K562 (cell line): ENCODE results near the gene RIMBP3C. TPM values are rescaled to one million over a fixed set of nuclear protein-coding genes. Genes with fewer than 3 reads are reported as not detected.

Experiments
- ATAC-seq: fragments of 200-7000 bp; cut with Tn5 transposase; 3 replicates; pipeline ENCODE4 v1.9.1; 2020; ENCODE audit warnings: moderate library complexity
- BruUV-seq: library from RNA; stranded (reverse); fragments of 400-500 nt; replicated peaks from 2 replicates; lab custom pipeline; 2021; lab: Mats Ljungman, UMichigan
- CTCF ChIA-PET: fragments of 300-600 bp; formaldehyde crosslinking; extraction: SDS; loops from one replicate; lab custom pipeline; 2021; ENCODE audit warnings: low intra/inter-chr PET ratio; lab: Yijun Ruan, JAX
- POLR2A ChIA-PET: fragments of 300-600, 350-650 bp; sonication (Branson Sonifier 250); formaldehyde crosslinking; extraction: SDS; loops from one replicate; lab custom pipeline; 2021; ENCODE audit warnings: antibody characterized with exemption, inconsistent platforms; lab: Yijun Ruan, JAX
- DNase-seq, 4 experiments: peaks; one replicate each; pipeline versions ENCODE4 v3.0.0 to v3.0.0-alpha.2; 2011 to 2018; ENCODE audit warnings: low spot score in 3 of 4, mixed read lengths in 3 of 4; ENCODE audit errors: extremely low read depth in 1 of 4
- FAIRE-seq: peaks from 2 replicates; lab custom pipeline; 2011; peaks lifted over from hg19 to GRCh38; lab: Jason Lieb, UNC
- H2AFZ ChIP-seq: 2 replicates; pipeline ENCODE4 v1.6.0; 2011; ENCODE audit warnings: low read depth, low read length, control low read depth, inconsistent platforms
- H3K27ac ChIP-seq: fragments of 200-600 bp; 3 replicates; pipeline ENCODE4 v1.8.0; 2011; ENCODE audit warnings: low read depth, mild to moderate bottlenecking, control low read depth, inconsistent platforms, low read length, moderate library complexity, mixed read lengths; ENCODE audit errors: extremely low read depth
- H3K27me3 ChIP-seq, 2 experiments: fragments of 300-600 bp in 1 of 2; 2 replicates in 1 of 2; 3 replicates in 1 of 2; pipeline versions ENCODE4 v1.6.0 to v1.8.0; 2011; ENCODE audit warnings: inconsistent platforms in 2 of 2, low read length in 2 of 2, mild to moderate bottlenecking in 1 of 2, mixed read lengths in 1 of 2, moderate library complexity in 1 of 2; ENCODE audit not compliant: control insufficient read depth in 2 of 2, insufficient read depth in 2 of 2
- H3K36me3 ChIP-seq: fragments of 300-600 bp; 3 replicates; pipeline ENCODE4 v1.8.0; 2011; ENCODE audit warnings: mild to moderate bottlenecking, low read length, inconsistent platforms; ENCODE audit not compliant: control insufficient read depth, insufficient read depth
- H3K4me1 ChIP-seq, 2 experiments: fragments of 200-600 bp in 1 of 2; replicated peaks in 1 of 2; 2 replicates in 1 of 2; 3 replicates in 1 of 2; pipeline versions ENCODE4 v1.5.1 to v1.8.0; 2011; ENCODE audit warnings: inconsistent platforms in 2 of 2, low read length in 2 of 2, mild to moderate bottlenecking in 1 of 2, mixed read lengths in 1 of 2, moderate library complexity in 1 of 2; ENCODE audit not compliant: control insufficient read depth in 2 of 2, insufficient read depth in 2 of 2
- H3K4me2 ChIP-seq: 2 replicates; pipeline ENCODE4 v1.6.1; 2011; ENCODE audit warnings: low read length, control low read depth, inconsistent platforms, mixed read lengths; ENCODE audit not compliant: insufficient read depth
- H3K4me3 ChIP-seq: fragments of 200-600 bp; sonication (generic), shearing (Covaris generic); 2 replicates; pipeline ENCODE4 v1.5.1; 2016; ENCODE audit warnings: control low read depth, inconsistent platforms
- H3K79me2 ChIP-seq: fragments of 200-600 bp; 3 replicates; pipeline ENCODE4 v1.8.0; 2011; ENCODE audit warnings: low read length, inconsistent platforms; ENCODE audit not compliant: control insufficient read depth, insufficient read depth
- H3K9ac ChIP-seq, 2 experiments: 2 replicates each; pipeline versions ENCODE4 v1.6.0 to v1.6.1; 2011; ENCODE audit warnings: low read depth in 2 of 2, low read length in 2 of 2, control low read depth in 1 of 2, inconsistent platforms in 1 of 2, mild to moderate bottlenecking in 1 of 2, mixed read lengths in 1 of 2; ENCODE audit not compliant: insufficient read depth in 1 of 2
- H3K9me1 ChIP-seq: one replicate; pipeline ENCODE4 v1.6.0; 2011; ENCODE audit warnings: inconsistent platforms, mild to moderate bottlenecking, low read length, moderate library complexity; ENCODE audit not compliant: control insufficient read depth, insufficient read depth
- H3K9me3 ChIP-seq: replicated peaks from 2 replicates; pipeline ENCODE4 v1.5.1; 2011; ENCODE audit warnings: low read depth, low read length, inconsistent platforms; ENCODE audit not compliant: control insufficient read depth, insufficient read depth
- H4K20me1 ChIP-seq: replicated peaks from 2 replicates; pipeline ENCODE4 v1.6.1; 2011; ENCODE audit warnings: low read length, inconsistent platforms, mixed read lengths; ENCODE audit not compliant: control insufficient read depth, insufficient read depth
- E2F5 ChIP-seq: sonication (generic); formaldehyde crosslinking; IDR thresholded peaks from 2 replicates; pipeline ENCODE4 v1.8.0; 2022; ENCODE audit warnings: mild to moderate bottlenecking, missing genetic modification reagents
- RBM39 ChIP-seq: fragments of 200-400 bp; formaldehyde crosslinking; optimal IDR thresholded peaks from 2 replicates; pipeline ENCODE3; 2018; ENCODE audit warnings: low read depth, low read length
- SIRT6 ChIP-seq: IDR thresholded peaks from one replicate; pipeline ENCODE4 v1.6.1; 2012; ENCODE audit warnings: low read depth, mild to moderate bottlenecking, control low read depth, inconsistent platforms, low read length, moderate library complexity
- SMAD4 ChIP-seq: fragments of 250-450 bp; sonication (Bioruptor Pico); conservative IDR thresholded peaks from 2 replicates; pipeline ENCODE4 v1.8.0; 2021; ENCODE audit warnings: inconsistent platforms, mild to moderate bottlenecking, moderate library complexity
- TOE1 ChIP-seq, 2 experiments: fragments of 450-650 bp in 1 of 2; sonication (generic) in 1 of 2; formaldehyde crosslinking in 1 of 2; IDR thresholded peaks; 2 replicates each; pipeline versions ENCODE4 v1.7.1 to v1.8.0; 2016 to 2022; ENCODE audit warnings: borderline replicate concordance in 2 of 2, mild to moderate bottlenecking in 2 of 2, antibody characterized with exemption in 1 of 2, inconsistent platforms in 1 of 2, low read depth in 1 of 2, missing genetic modification reagents in 1 of 2, moderate library complexity in 1 of 2
- TSHZ1 ChIP-seq: fragments of 250-450 bp; sonication (Bioruptor Pico); IDR thresholded peaks from 2 replicates; pipeline ENCODE4 v1.4.0; 2020; ENCODE audit warnings: mild to moderate bottlenecking, moderate library complexity
- ZFP1 ChIP-seq: fragments of 450-650 bp; formaldehyde crosslinking; IDR thresholded peaks from 2 replicates; pipeline ENCODE4 v1.4.0; 2020; ENCODE audit warnings: mild to moderate bottlenecking, mixed read lengths
- ZNF174 ChIP-seq: fragments of 250-450 bp; sonication (Bioruptor Pico); IDR thresholded peaks from 2 replicates; pipeline ENCODE4 v1.4.0; 2020; ENCODE audit warnings: mild to moderate bottlenecking
- WGBS: fragments of 100-300 bp; shearing (Covaris generic); methylation state at CpG from one replicate; pipeline ENCODE4 v1.1.6; 2016; ENCODE audit warnings: low coverage, mixed read lengths; ENCODE audit not compliant: insufficient coverage; ENCODE audit errors: missing lambda C conversion rate; 5-methylcytosine and 5-hydroxymethylcytosine counted together
- in situ Hi-C: fragments of 300-500 bp; cut with MboI; formaldehyde crosslinking; loops from 4 replicates; pipeline ENCODE4 v1.15.0; 2018; ENCODE audit warnings: inconsistent platforms, mixed read lengths
- intact Hi-C: fragments of 100-400 bp; cut with micrococcal nuclease; formaldehyde crosslinking; loops from 2 replicates; pipeline ENCODE4 v1.14.2; 2022
- polyA plus RNA-seq, 8 experiments: library from polyadenylated mRNA; depleted of rRNA in 4 of 8; stranded (reverse) in 5 of 8; unstranded in 3 of 8; fragments of >200 nt; fragmentation: Nextera tagmentation in 2 of 8; fragmentation: Illumina TruSeq in 1 of 8; extraction: Ambion mirVana in 2 of 8; extraction: Trizol in 1 of 8; gene quantifications; 2 replicates each; pipeline versions ENCODE4 v1.2.1 to v1.2.3, GENCODE V29; 2011 to 2014; ENCODE audit warnings: inconsistent platforms in 1 of 8, missing spikeins in 1 of 8
- total RNA-seq, 7 experiments: library from RNA; depleted of rRNA in 6 of 7; stranded (reverse); fragments of >200 nt in 6 of 7; fragmentation: Illumina TruSeq in 2 of 7; extraction: Trizol in 2 of 7; gene quantifications; 2 replicates each; pipeline versions ENCODE4 v1.2.1 to v1.2.3, GENCODE V29; 2011 to 2021; ENCODE audit warnings: low replicate concordance in 1 of 7
- TF ChIP-seq, protein P1 (sequence below): fragments of 250-450 bp; sonication (Bioruptor Pico); IDR thresholded peaks from 2 replicates; pipeline ENCODE4 v1.4.0; 2020; ENCODE audit warnings: mild to moderate bottlenecking, moderate library complexity
- TF ChIP-seq, protein P2 (sequence below): fragments of 250-450 bp; sonication (Bioruptor Pico); IDR thresholded peaks from 2 replicates; pipeline ENCODE4 v1.9.0; 2021; ENCODE audit warnings: mild to moderate bottlenecking, inconsistent platforms

The RIMBP3C gene
- total and polyA plus RNA-seq, 9 of the 15 experiments (the other 6 are each of a cell fraction or from before 2014, with no cell fraction given) = 0.09 to 0.98 (median 0.17) TPM; not detected in 2

- H3K4me3 ChIP-seq = no peak overlapping the region
- H3K27ac ChIP-seq = peak overlapping the region; percentile 7
- H3K9me3 ChIP-seq = no peaks in the 10 kb centered on the region
- WGBS = 18% methylated on average over 4 of the region's 4 CpGs
- peaks cover 76% of the 10 kb centered on the region for H3K36me3 ChIP-seq
- no peak overlapping the region for H2AFZ ChIP-seq
- peaks cover 34 to 38% of the 10 kb centered on the region in 2 experiments for H3K4me1 ChIP-seq
- no TSS peak for BruUV-seq
- H3K9ac ChIP-seq = peak overlapping the region in 1 of 2 experiments; percentile 43; a peak in 1 of 4 replicates
- in situ Hi-C loops = no loop called here
- H4K20me1 ChIP-seq = peaks cover 73% of the 10 kb centered on the region
- H3K27me3 ChIP-seq = no peaks in the 10 kb centered on the region; a peak in 1 of 5 replicates
- FAIRE-seq = peak; percentile 87
- ChIA-PET CTCF (interaction anchor here (0.6 to 1.2 kb wide), 2 partner anchors 54 to 56 kb away, joined by 4 to 5 read pairs; partner anchors contain the start of gene SDF2L1), POLR2A (interaction anchor here (0.7 to 76.8 kb wide), 8 partner anchors 18 to 78 kb away, joined by 3 to 4622 read pairs (median 4); partner anchors contain the start of genes CCDC116, PPIL2, SDF2L1 and YDJC)
- peaks cover 95% of the 10 kb centered on the region for H3K79me2 ChIP-seq
- H3K4me2 ChIP-seq = peak overlapping the region; percentile 43
- DNase-seq = peak in 3 of 4 experiments; percentile 74 to 96 (median 93)
- intact Hi-C loops = loop anchor here (2.0 kb wide), 4 partner anchors 17 to 55 kb away; partner anchors contain the start of gene SDF2L1
- peak; percentile 71 for ATAC-seq
- peaks cover 31% of the 10 kb centered on the region for H3K9me1 ChIP-seq
- TF ChIP-seq, protein P1, sequence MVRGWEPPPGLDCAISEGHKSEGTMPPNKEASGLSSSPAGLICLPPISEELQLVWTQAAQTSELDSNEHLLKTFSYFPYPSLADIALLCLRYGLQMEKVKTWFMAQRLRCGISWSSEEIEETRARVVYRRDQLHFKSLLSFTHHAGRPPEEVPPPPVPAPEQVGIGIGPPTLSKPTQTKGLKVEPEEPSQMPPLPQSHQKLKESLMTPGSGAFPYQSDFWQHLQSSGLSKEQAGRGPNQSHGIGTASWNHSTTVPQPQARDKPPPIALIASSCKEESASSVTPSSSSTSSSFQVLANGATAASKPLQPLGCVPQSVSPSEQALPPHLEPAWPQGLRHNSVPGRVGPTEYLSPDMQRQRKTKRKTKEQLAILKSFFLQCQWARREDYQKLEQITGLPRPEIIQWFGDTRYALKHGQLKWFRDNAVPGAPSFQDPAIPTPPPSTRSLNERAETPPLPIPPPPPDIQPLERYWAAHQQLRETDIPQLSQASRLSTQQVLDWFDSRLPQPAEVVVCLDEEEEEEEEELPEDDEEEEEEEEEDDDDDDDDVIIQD (CRISPR knock-in tag) = peak; percentile 75; the same call in 1 of the 2 replicates
- TF ChIP-seq TOE1 (IDR thresholded peaks at IDR 0.05; ENCODE audit: borderline replicate concordance) (no peak), TOE1 (CRISPR knock-in tag; IDR thresholded peaks at IDR 0.05; ENCODE audit: borderline replicate concordance, low read depth) (no peak), E2F5 (no peak), SIRT6 (no peak), TSHZ1 (peak; percentile 76; the same call in 1 of the 2 replicates), RBM39 (peak; percentile 47), ZNF174 (no peak), SMAD4 (CRISPR knock-in tag) (peak; percentile 94), ZFP1 (CRISPR knock-in tag) (no peak)
- TF ChIP-seq, protein P2, sequence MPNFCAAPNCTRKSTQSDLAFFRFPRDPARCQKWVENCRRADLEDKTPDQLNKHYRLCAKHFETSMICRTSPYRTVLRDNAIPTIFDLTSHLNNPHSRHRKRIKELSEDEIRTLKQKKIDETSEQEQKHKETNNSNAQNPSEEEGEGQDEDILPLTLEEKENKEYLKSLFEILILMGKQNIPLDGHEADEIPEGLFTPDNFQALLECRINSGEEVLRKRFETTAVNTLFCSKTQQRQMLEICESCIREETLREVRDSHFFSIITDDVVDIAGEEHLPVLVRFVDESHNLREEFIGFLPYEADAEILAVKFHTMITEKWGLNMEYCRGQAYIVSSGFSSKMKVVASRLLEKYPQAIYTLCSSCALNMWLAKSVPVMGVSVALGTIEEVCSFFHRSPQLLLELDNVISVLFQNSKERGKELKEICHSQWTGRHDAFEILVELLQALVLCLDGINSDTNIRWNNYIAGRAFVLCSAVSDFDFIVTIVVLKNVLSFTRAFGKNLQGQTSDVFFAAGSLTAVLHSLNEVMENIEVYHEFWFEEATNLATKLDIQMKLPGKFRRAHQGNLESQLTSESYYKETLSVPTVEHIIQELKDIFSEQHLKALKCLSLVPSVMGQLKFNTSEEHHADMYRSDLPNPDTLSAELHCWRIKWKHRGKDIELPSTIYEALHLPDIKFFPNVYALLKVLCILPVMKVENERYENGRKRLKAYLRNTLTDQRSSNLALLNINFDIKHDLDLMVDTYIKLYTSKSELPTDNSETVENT (CRISPR knock-in tag) = peak; percentile 85; the same call in 1 of the 2 replicates
Measured at GRCh38 chr22:21587803-21588611, 36.7 kb upstream of the RIMBP3C start.
